Activated CD8-positive, alpha-beta memory T cell treated with anti-CD3 and anti-CD28 coated beads for 1 hour (primary cell): ENCODE measurements around the gene MINK1.

ENCODE experiments used
- DNase-seq, 2 donors: peaks; one replicate each; pipeline ENCODE4 v3.0.0-alpha.2; 2020; ENCODE audit warnings: low read depth in 1 of 2; ENCODE audit errors: extremely low read depth in 1 of 2

Gene MINK1

DNA sequence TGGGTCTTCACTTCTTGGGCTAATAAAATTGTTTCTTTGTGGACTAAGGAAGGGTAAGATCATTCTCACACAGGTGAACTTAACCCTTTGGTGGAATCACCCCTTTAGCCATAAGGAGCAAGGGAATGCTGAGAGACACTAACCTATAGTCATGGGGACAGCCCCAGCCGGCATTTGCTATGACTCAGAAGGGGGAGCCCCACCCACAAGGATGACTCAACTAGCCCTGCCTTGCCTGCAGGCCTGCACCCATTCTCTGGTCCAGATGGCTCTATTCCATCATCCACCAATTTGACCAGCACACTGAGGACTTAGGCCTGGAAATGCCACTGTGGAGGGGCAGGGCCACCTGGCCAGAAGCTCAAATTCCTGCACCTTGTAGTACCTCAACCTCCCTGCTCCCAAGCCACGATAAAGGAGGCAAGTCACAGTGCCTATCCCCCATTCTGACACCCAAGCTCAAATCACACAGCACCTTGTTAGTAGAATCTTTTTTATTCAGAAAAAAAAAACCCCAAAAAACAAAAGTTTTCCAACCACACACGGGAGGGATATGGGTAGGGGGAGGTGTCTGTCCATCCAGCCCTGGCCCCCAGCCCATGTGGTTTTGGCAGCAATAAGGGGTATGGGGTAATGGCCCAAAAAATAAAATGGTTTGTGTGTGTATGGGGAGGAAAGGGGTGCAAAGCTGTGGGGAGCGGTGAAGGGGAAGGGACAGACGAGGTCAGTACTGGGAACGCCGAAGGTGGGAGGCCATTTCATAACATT lies 112.2 kb downstream of the MINK1 start:
- peak in 1 of 2 donors; percentile 63 for DNase-seq

DNA sequence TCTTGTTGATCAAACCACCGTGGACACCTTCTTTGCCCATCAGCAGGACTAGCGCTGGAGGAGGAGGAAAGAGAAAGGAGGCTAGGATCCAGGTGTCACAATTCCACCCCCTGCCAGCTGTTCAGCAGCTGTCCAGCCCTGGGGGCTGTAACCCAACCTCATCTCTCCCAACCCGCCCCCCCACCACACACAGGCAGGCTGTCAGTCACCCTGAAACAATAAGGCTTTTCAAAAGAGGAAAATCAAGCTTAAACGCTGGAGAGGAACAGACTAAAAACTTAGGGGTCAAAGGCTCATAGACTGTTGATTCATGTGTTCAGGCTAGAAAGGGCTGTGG lies 112.8 kb downstream of the MINK1 start:
- no peak for DNase-seq

DNA sequence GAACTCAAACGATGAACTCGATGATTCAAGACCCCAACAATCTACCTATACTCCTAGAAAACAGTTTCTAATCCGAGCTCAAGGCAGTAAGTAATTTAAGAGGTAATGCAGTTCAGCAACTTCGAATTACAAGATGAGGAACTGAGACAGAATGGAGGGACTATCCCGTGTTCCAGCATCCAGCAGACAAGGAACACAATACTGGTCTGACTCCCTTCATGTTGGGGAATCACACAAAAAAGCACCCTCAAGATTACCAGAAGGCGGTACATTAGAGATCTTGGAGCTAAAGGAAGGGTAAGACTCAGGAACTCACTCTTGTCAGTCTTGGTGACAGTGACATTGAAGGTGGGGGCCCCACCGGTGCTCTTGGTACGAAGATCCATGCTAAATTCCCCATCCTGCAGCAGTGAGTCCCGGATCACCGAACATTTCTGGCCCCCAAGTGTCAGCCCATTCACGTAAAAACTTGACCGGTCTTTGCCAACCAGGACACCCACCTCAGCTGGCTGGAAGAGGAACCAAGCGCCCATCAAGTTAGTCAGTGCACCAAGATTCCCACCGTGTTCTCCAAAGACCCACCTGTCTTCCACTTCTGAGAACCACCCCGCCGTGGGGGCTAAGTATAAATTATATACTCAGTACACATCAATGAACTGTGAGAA lies 113.3 kb downstream of the MINK1 start:
- DNase-seq, result no peak

DNA sequence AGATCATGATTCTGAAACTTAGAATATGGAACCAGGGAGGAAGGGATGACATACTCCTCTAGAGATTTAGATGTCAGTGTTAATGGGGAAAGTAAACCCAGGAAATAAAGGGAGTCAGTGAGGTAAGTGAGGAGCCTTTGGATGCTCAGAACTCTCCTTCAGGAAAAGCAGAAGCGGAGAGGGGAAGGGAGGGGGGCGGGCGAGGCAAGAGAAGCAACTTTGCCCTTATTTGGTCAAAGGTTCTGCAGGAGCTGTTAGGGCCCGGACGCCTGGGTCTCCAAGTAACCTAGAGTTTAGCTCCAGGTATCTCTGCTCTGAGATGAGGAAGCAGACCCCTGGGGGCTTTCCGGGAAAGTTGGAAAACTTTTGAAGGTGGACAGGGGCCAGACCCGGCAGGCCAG lies 113.9 kb downstream of the MINK1 start:
- no peak for DNase-seq
